Keratinocyte (primary cell): ENCODE data around the gene KLF1. TPM values are rescaled to one million over a fixed set of nuclear protein-coding genes. Genes with fewer than 3 reads are reported as not detected.
A peak's percentile ranks its signal among the peaks of the same experiment; 100 is the strongest.
"Not testable (repeated sequence)": the region's sequence is repeated elsewhere in the genome, so short reads cannot be mapped to it uniquely, and the experiment has no call there.

Source experiments
- DNase-seq: peaks from one replicate; pipeline ENCODE4 v3.0.0-alpha.2; 2011; ENCODE audit warnings: low read depth, missing footprints, low spot score
- FAIRE-seq: peaks from 2 replicates; lab custom pipeline; 2011; peaks lifted over from hg19 to GRCh38; lab: Jason Lieb, UNC
- H2AFZ ChIP-seq: 2 replicates; pipeline ENCODE4 v1.6.0; 2012; ENCODE audit warnings: low read length, control low read depth, inconsistent platforms; ENCODE audit not compliant: control insufficient read depth
- H3K27ac ChIP-seq: 2 replicates; pipeline ENCODE4 v1.5.1; 2011; ENCODE audit warnings: low read length; ENCODE audit not compliant: control insufficient read depth, insufficient read depth
- H3K27me3 ChIP-seq: 3 replicates; pipeline ENCODE4 v1.6.0; 2011; ENCODE audit warnings: low read length; ENCODE audit not compliant: control insufficient read depth, insufficient read depth; ENCODE audit errors: extremely low read depth
- H3K36me3 ChIP-seq, 2 experiments: 2 replicates in 1 of 2; 3 replicates in 1 of 2; pipeline ENCODE4 v1.5.1; 2011; ENCODE audit warnings: low read length in 2 of 2, mild to moderate bottlenecking in 1 of 2; ENCODE audit not compliant: control insufficient read depth in 2 of 2, insufficient read depth in 2 of 2; ENCODE audit errors: extremely low read depth in 1 of 2
- H3K4me1 ChIP-seq: 3 replicates; pipeline ENCODE4 v1.5.1; 2011; ENCODE audit warnings: low read length; ENCODE audit not compliant: control insufficient read depth, insufficient read depth; ENCODE audit errors: extremely low read depth
- H3K4me2 ChIP-seq: 3 replicates; pipeline ENCODE4 v1.6.0; 2011; ENCODE audit warnings: low read depth, low read length; ENCODE audit not compliant: control insufficient read depth, insufficient read depth; ENCODE audit errors: extremely low read depth
- H3K4me3 ChIP-seq, 3 experiments: fragments of 200-600 bp in 1 of 3; sonication (generic) in 1 of 3; 2 replicates in 2 of 3; 3 replicates in 1 of 3; pipeline ENCODE4 v1.5.1; 2011 to 2016; ENCODE audit warnings: low read length in 3 of 3, mild to moderate bottlenecking in 3 of 3, control low read depth in 2 of 3, inconsistent platforms in 1 of 3, low read depth in 1 of 3, mixed read lengths in 1 of 3, mixed run types in 1 of 3, moderate library complexity in 1 of 3; ENCODE audit not compliant: control insufficient read depth in 2 of 3, insufficient read depth in 2 of 3; ENCODE audit errors: extremely low read depth in 1 of 3
- H3K79me2 ChIP-seq: 2 replicates; pipeline ENCODE4 v1.6.0; 2012; ENCODE audit warnings: low read length; ENCODE audit not compliant: control insufficient read depth, insufficient read depth
- H3K9ac ChIP-seq: 3 replicates; pipeline ENCODE4 v1.6.0; 2011; ENCODE audit warnings: low read length; ENCODE audit not compliant: control insufficient read depth, insufficient read depth; ENCODE audit errors: extremely low read depth
- H3K9me1 ChIP-seq: 3 replicates; pipeline ENCODE4 v1.6.0; 2011; ENCODE audit warnings: low read length; ENCODE audit not compliant: control insufficient read depth, insufficient read depth; ENCODE audit errors: extremely low read depth
- H3K9me3 ChIP-seq: 2 replicates; pipeline ENCODE4 v1.5.1; 2012; ENCODE audit warnings: low read depth, low read length; ENCODE audit not compliant: control insufficient read depth
- H4K20me1 ChIP-seq: 3 replicates; pipeline ENCODE4 v1.6.0; 2011; ENCODE audit warnings: low read length; ENCODE audit not compliant: control insufficient read depth, insufficient read depth; ENCODE audit errors: extremely low read depth
- CTCF ChIP-seq, 3 experiments: IDR thresholded peaks in 1 of 3; conservative IDR thresholded peaks in 1 of 3; optimal IDR thresholded peaks in 1 of 3; 2 replicates in 2 of 3; 3 replicates in 1 of 3; pipeline versions ENCODE3 to v1.5.1; 2011; ENCODE audit warnings: low read length in 3 of 3, mild to moderate bottlenecking in 3 of 3, moderate library complexity in 2 of 3, control low read depth in 1 of 3, inconsistent platforms in 1 of 3; ENCODE audit not compliant: insufficient read depth in 2 of 3; ENCODE audit errors: extremely low read depth in 1 of 3
- EZH2 ChIP-seq: IDR thresholded peaks from one replicate; pipeline ENCODE4 v1.6.1; 2012; ENCODE audit warnings: inconsistent platforms, mild to moderate bottlenecking, low read length, moderate library complexity
- dilution Hi-C: fragments of 300-500 bp; cut with MboI; formaldehyde crosslinking; loops from one replicate; pipeline ENCODE4 v1.7.0; 2020; ENCODE audit warnings: low sequenced_read_pairs; ENCODE audit not compliant: extremely low pct_ligation_motif_present
- polyA plus RNA-seq, 5 experiments: library from polyadenylated mRNA; depleted of rRNA in 3 of 5; stranded (reverse) in 3 of 5; stranded (forward) in 1 of 5; unstranded in 1 of 5; fragments of >200 nt; gene quantifications; 1 replicate in 1 of 5; 2 replicates in 3 of 5; 3 replicates in 1 of 5; pipeline versions ENCODE4 v1.2.1 to v1.2.3, GENCODE V29; 2011 to 2012; ENCODE audit warnings: missing spikeins in 2 of 5, low read depth in 1 of 5, low replicate concordance in 1 of 5

Gene KLF1
- polyA plus RNA-seq, 1 donor (not counting 4 experiments of a cell fraction or from before 2014, with no cell fraction given): not detected

- Histone ChIP-seq H3K4me1 (peaks cover 7% of the 10 kb centered on the region), H3K36me3 (peaks cover 4 to 16% of the 10 kb centered on the region in 2 experiments), H3K4me2 (peak within 1 kb of the TSS; percentile 83), H3K9me1 (no peaks in the 10 kb centered on the region), H3K79me2 (peaks cover 10% of the 10 kb centered on the region), H3K27ac (peak within 1 kb of the TSS; percentile 80), H2AFZ (peak within 1 kb of the TSS; percentile 90), H4K20me1 (no peaks in the 10 kb centered on the region), H3K9ac (peak within 1 kb of the TSS; percentile 77), H3K27me3 (no peaks in the 10 kb centered on the region), H3K4me3 (peak within 1 kb of the TSS; percentile 72 to 95 (median 95)), H3K9me3 (no peaks in the 10 kb centered on the region)
- FAIRE-seq (peak; percentile 91), DNase-seq (peak; percentile 95)
- TF ChIP-seq EZH2 (no peak), CTCF (optimal IDR thresholded peaks at IDR 0.05 in 1 of 3, IDR thresholded peaks at IDR 0.05 in 1 of 3, conservative IDR thresholded peaks at IDR 0.05 in 1 of 3; ENCODE audit: extremely low read depth in 1 of 3, insufficient read depth in 2 of 3, low read length in 3 of 3) (no peak)
- dilution Hi-C loops: no loop called here
These were observed 4.0 kb upstream of the KLF1 start, which contains the start of gene GCDH for GRCh38 chr19:12890787-12891552. Gene GCDH (plus strand): TSS chr19:12891160. CDS start chr19:12891305, 145 bp downstream.

GRCh38 chr19:12890299-12890786 lies 3.3 kb upstream of the KLF1 start:
- Histone ChIP-seq H3K4me2 (peak overlapping the region; percentile 69), H2AFZ (peak overlapping the region; percentile 16), H3K79me2 (peaks cover 10% of the 10 kb centered on the region), H3K4me3 (peak overlapping the region in 1 of 3 experiments; percentile 40), H3K36me3 (peaks cover 1 to 15% of the 10 kb centered on the region in 2 experiments)
- H3K27ac ChIP-seq, FAIRE-seq, H4K20me1 ChIP-seq, dilution Hi-C loops, DNase-seq, H3K4me1 ChIP-seq, H3K9me1 ChIP-seq, H3K9ac ChIP-seq, H3K27me3 ChIP-seq, H3K9me3 ChIP-seq: not testable (repeated sequence)
